ENCODE data around the gene ALDH3A2.
"Not testable (repeated sequence)": the region's sequence is repeated elsewhere in the genome, so short reads cannot be mapped to it uniquely, and the experiment has no call there.

Gene ALDH3A2

DNA sequence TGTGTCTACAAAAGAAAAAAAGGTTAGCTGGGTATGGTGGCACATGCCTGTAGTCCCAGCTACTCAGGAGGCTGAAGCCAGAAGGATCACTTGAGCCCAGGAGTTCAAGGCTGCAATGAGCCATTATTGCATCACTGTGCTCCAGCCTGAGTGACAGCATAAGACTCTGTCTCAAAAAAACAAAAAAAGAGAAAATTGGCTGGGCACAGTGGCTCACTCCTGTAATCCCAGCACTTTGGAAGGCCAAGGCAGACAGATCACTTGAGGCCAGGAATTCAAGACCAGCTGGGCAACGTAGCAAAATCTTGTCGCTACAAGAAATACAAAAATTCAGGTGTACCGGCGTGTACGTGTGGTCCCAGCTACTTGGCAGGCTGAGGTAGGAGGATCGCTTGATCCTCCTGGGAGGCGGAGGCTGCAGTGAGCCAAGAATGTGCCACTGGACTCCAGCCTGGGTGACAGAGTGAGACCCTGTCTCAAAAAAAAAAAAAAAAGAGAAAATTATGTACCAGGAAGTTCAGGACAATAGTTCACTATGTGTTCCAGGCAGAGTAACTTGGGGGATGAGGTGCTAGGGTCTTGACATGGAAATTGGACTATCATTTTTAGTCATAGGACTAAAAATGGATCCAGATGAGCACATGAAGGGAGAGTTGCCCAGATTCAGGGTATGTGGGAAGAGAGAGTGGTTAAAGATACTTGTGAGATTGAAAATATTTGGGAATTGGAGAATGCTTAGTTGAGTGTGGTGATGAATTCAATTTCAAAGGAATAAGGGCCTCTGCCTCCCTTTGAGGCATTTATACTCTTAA lies 11.0 kb downstream of the ALDH3A2 start:
- TF ChIP-seq, protein P1, sequence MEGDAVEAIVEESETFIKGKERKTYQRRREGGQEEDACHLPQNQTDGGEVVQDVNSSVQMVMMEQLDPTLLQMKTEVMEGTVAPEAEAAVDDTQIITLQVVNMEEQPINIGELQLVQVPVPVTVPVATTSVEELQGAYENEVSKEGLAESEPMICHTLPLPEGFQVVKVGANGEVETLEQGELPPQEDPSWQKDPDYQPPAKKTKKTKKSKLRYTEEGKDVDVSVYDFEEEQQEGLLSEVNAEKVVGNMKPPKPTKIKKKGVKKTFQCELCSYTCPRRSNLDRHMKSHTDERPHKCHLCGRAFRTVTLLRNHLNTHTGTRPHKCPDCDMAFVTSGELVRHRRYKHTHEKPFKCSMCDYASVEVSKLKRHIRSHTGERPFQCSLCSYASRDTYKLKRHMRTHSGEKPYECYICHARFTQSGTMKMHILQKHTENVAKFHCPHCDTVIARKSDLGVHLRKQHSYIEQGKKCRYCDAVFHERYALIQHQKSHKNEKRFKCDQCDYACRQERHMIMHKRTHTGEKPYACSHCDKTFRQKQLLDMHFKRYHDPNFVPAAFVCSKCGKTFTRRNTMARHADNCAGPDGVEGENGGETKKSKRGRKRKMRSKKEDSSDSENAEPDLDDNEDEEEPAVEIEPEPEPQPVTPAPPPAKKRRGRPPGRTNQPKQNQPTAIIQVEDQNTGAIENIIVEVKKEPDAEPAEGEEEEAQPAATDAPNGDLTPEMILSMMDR (IDR thresholded peaks at IDR 0.05; ENCODE audit: low read depth, low read length), result no peak
- DNase-seq (ENCODE audit: extremely low read depth, low read depth), result no peak

- TF ChIP-seq, protein P1 (IDR thresholded peaks at IDR 0.05; ENCODE audit: low read depth, low read length), result no peak
- DNase-seq (ENCODE audit: extremely low read depth, low read depth), result no peak
Observed at GRCh38 chr17:19660219-19660870, 11.8 kb downstream of the ALDH3A2 start.

DNA sequence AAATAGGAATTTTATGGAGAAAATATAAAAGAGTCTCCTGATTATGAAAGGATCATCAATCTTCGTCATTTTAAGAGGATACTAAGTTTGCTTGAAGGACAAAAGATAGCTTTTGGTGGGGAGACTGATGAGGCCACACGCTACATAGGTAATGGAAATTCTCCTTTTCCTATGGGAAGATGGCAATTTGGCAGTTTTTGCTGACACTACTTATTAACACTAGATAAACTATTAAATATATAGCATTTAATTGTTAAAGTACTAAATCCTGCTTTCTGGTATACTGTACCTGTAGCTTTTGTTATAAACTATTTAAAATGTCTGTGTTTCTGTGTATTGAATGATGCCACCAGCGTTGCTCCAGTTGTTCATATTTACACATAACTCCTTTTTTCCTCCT lies 12.6 kb downstream of the ALDH3A2 start:
- TF ChIP-seq, protein P1 (IDR thresholded peaks at IDR 0.05; ENCODE audit: low read depth, low read length), result no peak
- no peak for DNase-seq (ENCODE audit: extremely low read depth, low read depth)

- no peak for DNase-seq (ENCODE audit: extremely low read depth, low read depth)
- TF ChIP-seq, protein P1 (IDR thresholded peaks at IDR 0.05; ENCODE audit: low read depth, low read length), result no peak
Observed at GRCh38 chr17:19663097-19663496, 14.5 kb downstream of the ALDH3A2 start.

DNA sequence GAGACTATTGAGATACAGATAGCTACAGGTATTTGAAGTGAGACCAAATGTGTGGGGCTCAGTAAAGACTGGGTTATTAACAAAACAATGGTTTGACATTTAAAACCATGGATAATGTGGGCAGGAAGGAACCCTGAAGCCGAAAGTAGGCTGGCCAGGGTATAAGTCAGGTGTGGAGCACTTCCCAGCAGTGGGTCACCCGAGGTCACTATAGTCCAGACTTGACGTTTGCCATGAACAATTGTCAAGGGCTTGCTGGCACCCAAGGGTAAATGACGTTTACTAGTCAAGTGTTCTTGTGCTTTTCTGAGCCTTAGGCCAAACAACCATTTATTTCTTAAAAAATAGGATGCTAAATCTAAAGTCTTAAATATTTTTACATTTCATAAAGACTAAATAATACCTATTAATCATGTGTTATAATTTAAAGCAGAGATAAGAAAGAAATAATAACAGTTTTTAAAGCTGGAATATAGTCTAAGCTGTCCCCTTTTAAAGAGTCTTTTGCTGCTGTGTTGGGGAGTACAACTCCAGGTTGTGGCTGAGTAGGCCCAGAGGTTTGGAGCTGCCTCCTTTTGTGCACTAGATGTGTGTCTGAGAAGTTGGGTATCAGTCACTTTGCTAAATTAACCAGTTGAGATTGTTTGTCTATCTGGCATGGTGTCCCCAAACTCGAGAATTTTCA lies 15.7 kb downstream of the ALDH3A2 start:
- no peak for DNase-seq (ENCODE audit: extremely low read depth, low read depth)
- TF ChIP-seq, protein P1 (IDR thresholded peaks at IDR 0.05; ENCODE audit: low read depth, low read length), result no peak

DNA sequence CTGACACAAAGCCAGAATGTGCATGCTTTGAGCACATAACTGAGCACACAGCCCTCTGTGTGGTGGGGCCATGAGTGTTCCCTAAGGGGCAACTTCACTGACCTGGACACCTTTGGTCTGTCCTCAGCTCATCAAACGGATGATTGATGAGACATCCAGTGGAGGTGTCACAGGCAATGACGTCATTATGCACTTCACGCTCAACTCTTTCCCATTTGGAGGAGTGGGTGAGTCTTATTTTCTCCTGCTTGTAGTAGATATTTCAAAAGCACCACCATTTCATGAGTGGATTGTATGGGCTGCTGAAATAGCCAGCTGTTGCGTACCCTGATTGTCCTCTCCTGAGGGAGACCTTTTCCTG lies 16.2 kb downstream of the ALDH3A2 start:
- TF ChIP-seq, protein P1 (IDR thresholded peaks at IDR 0.05; ENCODE audit: low read depth, low read length), result no peak
- no peak for DNase-seq (ENCODE audit: extremely low read depth, low read depth)

GRCh38 chr17:19669680-19670079 lies 21.1 kb downstream of the ALDH3A2 start:
- DNase-seq (ENCODE audit: extremely low read depth, low read depth), result not testable (repeated sequence)

All from AG09319 (cell line).